HG02973 (cell line): ENCODE results near the gene NCKAP5.

Experiments used
- ATAC-seq: cut with Tn5 transposase; IDR thresholded peaks from one replicate; pipeline ENCODE4 v1.9.1; 2021; ENCODE audit warnings: moderate library complexity; ENCODE audit not compliant: unreplicated experiment

The NCKAP5 gene

GRCh38 chr2:133498662-133499585 lies 69.3 kb downstream of the NCKAP5 start:
- ATAC-seq: peak; percentile 71

GRCh38 chr2:133497951-133498565 lies 70.2 kb downstream of the NCKAP5 start:
- ATAC-seq: no peak

DNA sequence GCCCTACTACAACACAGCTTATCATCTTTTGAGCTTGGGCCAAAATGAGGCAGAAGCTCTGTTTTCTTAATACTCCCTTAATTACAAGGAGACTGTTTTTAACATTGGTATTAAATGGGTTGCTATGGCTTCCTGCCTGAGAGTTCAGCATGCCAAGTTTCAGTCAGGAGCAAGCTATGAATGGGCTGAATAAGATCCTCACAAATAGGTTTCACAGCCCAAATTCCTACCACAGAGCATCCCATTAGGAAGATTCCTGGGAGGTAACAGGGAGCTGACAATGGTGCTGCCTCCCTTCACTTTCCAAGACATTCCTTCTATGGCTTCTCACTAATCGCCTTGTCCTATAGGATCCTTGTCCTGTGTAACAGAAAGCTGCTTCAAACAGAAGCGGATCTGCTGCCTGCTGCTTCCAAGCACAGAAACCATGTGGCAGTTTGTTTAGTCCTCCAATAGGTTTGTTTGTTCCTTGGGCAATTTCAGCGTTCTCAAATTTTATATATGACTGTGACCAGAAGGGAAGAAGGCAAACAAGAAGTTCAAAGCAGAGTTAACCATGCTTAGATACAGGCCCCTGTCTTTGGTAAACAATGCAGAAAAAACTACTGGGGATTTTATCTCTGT lies 70.9 kb downstream of the NCKAP5 start:
- no peak for ATAC-seq

DNA sequence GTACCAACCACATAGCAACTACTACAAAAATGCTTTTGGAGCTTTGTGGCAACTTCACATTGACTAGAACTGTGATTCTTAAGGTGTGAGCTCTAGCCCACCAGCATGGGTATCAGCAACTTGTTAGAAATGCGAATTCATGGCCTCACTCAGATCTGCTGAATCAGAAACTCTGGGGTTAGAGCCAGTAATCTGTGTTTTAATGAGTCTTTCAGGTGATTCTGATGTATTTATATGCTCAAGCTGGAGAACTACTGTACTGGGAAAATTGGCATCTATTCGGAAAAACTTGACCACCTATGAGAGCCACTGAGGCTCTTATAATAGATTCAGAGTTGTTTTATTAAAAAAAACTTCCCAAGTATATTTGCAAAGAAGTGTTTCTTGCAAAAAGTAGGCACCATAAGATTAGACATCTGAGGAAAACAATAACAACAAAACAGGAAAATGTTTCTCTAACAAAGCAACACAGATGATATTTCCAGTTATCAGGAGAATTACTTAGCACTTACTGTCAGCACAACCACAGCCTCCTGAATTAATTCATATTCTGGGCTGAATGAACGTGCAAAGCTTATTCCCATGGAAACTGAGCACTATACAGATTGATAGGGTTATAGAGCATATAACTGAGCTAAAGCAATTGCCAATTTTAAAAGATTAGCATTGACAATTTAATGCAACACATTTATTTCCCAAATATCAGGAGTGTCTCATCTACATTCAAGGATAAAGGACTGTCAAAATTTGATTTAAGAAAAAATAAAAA lies 71.6 kb downstream of the NCKAP5 start:
- no peak for ATAC-seq

- ATAC-seq: no peak
Measured at GRCh38 chr2:133495226-133495625, 73.0 kb downstream of the NCKAP5 start.

- ATAC-seq: no peak
Measured at GRCh38 chr2:133492719-133493380, 75.4 kb downstream of the NCKAP5 start.

DNA sequence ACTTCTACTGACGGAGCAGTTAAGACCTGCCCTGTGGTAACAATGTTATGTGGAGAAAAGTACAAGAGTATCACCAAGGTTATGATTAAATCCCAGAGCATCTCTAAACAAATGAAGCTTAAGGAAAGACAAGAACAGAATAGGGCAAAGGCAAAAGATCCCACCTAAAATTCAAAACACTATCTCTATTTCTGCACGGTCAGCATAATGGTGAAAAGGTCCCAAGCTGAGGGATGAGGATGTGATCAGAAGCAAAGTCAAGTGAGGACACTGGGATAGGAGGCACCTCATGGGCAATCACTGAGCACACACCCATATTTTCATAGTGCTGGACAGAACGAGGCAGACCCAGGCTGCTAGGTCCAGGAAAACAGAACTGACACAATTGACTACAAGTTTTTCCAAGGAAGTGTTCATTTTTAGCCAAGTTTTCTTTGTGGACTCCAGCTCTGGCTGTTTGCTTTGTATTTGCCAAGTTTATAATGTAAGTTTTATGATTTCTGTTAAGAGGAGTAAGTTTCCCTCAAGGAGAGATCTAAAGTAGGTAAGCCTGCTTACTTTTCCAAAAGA lies 77.8 kb downstream of the NCKAP5 start:
- no peak for ATAC-seq

- ATAC-seq: no peak
Measured at GRCh38 chr2:133489641-133490410, 78.4 kb downstream of the NCKAP5 start.

- no peak for ATAC-seq
Measured at GRCh38 chr2:133489146-133489545, 79.1 kb downstream of the NCKAP5 start.

DNA sequence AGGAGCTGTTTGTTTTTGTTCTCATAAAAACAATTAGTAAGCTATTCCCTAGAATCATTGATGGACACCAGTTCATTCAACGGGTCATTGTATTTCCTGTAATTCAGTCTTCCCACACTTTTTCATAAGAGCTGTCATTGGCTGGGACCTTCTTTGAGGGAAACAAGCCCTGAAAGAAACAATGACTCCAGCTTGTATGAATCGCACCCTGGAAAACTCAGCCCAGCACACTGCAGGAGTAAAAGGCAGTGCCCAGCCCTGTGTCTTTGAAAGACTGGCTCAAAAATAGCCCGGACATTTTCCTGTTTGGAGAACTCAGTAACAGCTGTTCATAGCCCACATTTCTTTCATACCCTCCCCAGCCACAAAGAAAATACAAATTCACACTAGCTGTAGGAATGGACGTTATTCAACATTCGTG lies 81.5 kb downstream of the NCKAP5 start:
- no peak for ATAC-seq

GRCh38 chr2:133485868-133486267 lies 82.4 kb downstream of the NCKAP5 start:
- no peak for ATAC-seq

- peak; percentile 62 for ATAC-seq
Measured at GRCh38 chr2:133484784-133485183, 83.5 kb downstream of the NCKAP5 start.

GRCh38 chr2:133484106-133484505 lies 84.2 kb downstream of the NCKAP5 start:
- ATAC-seq: no peak

DNA sequence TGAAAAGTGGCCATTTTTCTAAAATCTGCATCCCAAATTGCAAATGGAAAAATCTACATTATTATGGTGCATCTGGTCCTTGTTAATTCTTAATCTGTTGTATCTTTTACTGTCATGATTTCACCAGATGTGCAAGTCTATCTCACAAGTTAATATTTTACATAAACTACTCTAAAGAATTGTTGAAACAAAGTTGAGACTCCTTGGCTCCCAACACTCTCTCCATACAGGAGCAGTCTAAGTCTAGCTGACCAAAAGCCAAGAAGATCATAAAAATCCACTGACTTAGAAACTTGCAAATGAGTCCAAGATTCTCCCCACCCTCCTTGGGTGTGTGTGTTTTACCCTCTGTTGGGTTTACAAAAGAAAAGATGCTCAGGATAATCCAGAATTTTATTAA lies 85.1 kb downstream of the NCKAP5 start:
- ATAC-seq: no peak

GRCh38 chr2:133480707-133481429 lies 87.4 kb downstream of the NCKAP5 start:
- ATAC-seq: no peak

DNA sequence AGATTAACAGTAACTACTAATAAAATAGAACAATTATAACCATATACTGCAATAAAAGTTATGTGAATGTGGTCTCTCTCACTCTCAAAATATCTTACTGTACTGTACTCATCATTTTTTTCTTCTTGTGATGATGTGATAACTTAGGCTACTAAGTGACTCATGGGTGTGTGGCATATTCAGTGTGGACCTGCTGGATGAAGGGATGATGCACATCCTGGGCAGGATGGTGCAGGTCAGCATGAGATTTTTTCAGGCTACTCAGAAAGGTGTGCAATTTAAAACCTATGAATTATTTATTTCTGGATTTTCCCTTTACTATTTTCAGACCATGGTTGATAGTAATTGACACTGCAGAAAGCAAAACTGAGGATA lies 90.7 kb downstream of the NCKAP5 start:
- ATAC-seq: no peak

DNA sequence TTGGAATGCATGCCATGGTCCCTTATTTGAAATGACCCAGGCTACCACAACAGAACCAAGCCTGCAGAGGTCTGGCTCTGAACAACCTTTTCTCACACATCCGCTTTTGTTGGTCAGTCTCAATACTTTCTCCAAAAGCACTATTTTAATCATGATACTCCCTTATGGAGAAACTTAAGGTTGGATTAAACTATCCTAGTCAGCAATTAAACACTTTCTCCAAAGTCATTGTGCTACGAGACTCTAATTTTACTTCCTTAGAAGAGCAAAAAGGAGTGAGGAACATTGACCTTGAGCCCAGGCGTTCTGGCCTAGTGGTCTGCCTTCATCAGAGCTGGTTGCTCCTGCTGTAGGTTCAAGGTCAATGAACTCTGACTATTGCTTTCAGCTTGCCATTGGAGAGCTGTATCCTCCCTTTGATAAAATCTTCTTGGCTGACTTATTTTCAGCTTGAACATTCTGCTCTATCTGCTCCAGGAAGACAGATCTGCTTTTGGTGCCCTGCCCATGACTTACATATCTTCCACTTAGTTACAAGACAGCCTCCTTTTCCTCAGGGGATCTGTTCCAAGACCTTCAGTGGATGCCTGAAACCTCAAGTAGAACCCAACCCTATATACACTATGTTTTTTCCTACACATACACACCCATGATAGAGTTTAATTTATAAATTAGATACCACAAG lies 91.2 kb downstream of the NCKAP5 start:
- no peak for ATAC-seq

GRCh38 chr2:133476286-133476685 lies 92.0 kb downstream of the NCKAP5 start:
- no peak for ATAC-seq
